GM19467 (cell line): ENCODE measurements around the gene AXDND1.
"Not testable (repeated sequence)": the region's sequence is repeated elsewhere in the genome, so short reads cannot be mapped to it uniquely, and the experiment has no call there.

Source experiments
- ATAC-seq: cut with Tn5 transposase; IDR thresholded peaks from one replicate; pipeline ENCODE4 v1.9.1; 2021; ENCODE audit warnings: mild to moderate bottlenecking, moderate library complexity; ENCODE audit not compliant: unreplicated experiment

Gene AXDND1

GRCh38 chr1:179459606-179460206 lies 93.9 kb downstream of the AXDND1 start:
- ATAC-seq, result not testable (repeated sequence)

GRCh38 chr1:179465661-179466060 lies 99.9 kb downstream of the AXDND1 start:
- ATAC-seq, result not testable (repeated sequence)

- no peak for ATAC-seq
These were observed 108.9 kb downstream of the AXDND1 start for GRCh38 chr1:179474713-179475112.

GRCh38 chr1:179476484-179476883 lies 110.7 kb downstream of the AXDND1 start:
- ATAC-seq, result no peak

GRCh38 chr1:179478370-179478769 lies 112.6 kb downstream of the AXDND1 start:
- ATAC-seq, result no peak

GRCh38 chr1:179490611-179491010 lies 124.8 kb downstream of the AXDND1 start:
- ATAC-seq, result no peak

- no peak for ATAC-seq
These were observed 127.6 kb downstream of the AXDND1 start for GRCh38 chr1:179493323-179493722.

GRCh38 chr1:179506199-179506598 lies 140.4 kb downstream of the AXDND1 start:
- ATAC-seq, result no peak

GRCh38 chr1:179509384-179509783 lies 143.6 kb downstream of the AXDND1 start:
- no peak for ATAC-seq

GRCh38 chr1:179510038-179510437 lies 144.3 kb downstream of the AXDND1 start:
- no peak for ATAC-seq

- ATAC-seq, result no peak
These were observed 151.4 kb downstream of the AXDND1 start for GRCh38 chr1:179516976-179517705.

- ATAC-seq, result not testable (repeated sequence)
These were observed 152.8 kb downstream of the AXDND1 start for GRCh38 chr1:179518544-179518943.

- no peak for ATAC-seq
These were observed 163.9 kb downstream of the AXDND1 start for GRCh38 chr1:179529482-179530195.

GRCh38 chr1:179530352-179530751 lies 164.6 kb downstream of the AXDND1 start:
- no peak for ATAC-seq

GRCh38 chr1:179541774-179542173 lies 176.0 kb downstream of the AXDND1 start:
- no peak for ATAC-seq

GRCh38 chr1:179545321-179545720 lies 179.6 kb downstream of the AXDND1 start:
- no peak for ATAC-seq

GRCh38 chr1:179547021-179547535 lies 181.3 kb downstream of the AXDND1 start:
- ATAC-seq, result no peak

GRCh38 chr1:179548666-179549367 lies 183.0 kb downstream of the AXDND1 start:
- no peak for ATAC-seq

- ATAC-seq, result no peak
These were observed 183.6 kb downstream of the AXDND1 start for GRCh38 chr1:179549368-179549700.

- no peak for ATAC-seq
These were observed 185.2 kb downstream of the AXDND1 start for GRCh38 chr1:179550746-179551682.
